Endothelial cell of umbilical vein (primary cell): ENCODE data around the gene SMAP1. TPM values are rescaled to one million over a fixed set of nuclear protein-coding genes. Genes with fewer than 3 reads are reported as not detected.

ENCODE experiments used
- BruUV-seq: library from RNA; stranded (reverse); fragments of 400-500 nt; replicated peaks from 2 replicates; lab custom pipeline; 2021; lab: Mats Ljungman, UMichigan
- CTCF ChIA-PET: fragments of 300-600, 350-600 bp; sonication (Branson Sonifier 250); formaldehyde crosslinking; loops from one replicate; lab custom pipeline; 2021; ENCODE audit warnings: antibody characterized with exemption, inconsistent platforms; lab: Charles Lee
- POLR2A ChIA-PET: fragments of 300-600, 350-600 bp; sonication (Branson Sonifier 250); formaldehyde crosslinking; loops from one replicate; lab custom pipeline; 2021; ENCODE audit warnings: antibody characterized with exemption, inconsistent platforms; lab: Charles Lee
- DNase-seq: peaks from one replicate; pipeline ENCODE4 v3.0.0-alpha.2; 2011; ENCODE audit warnings: low read depth, low spot score
- FAIRE-seq: peaks from 2 replicates; lab custom pipeline; 2011; peaks lifted over from hg19 to GRCh38; lab: Jason Lieb, UNC
- H2AFZ ChIP-seq: 2 replicates; pipeline ENCODE4 v1.6.0; 2012; ENCODE audit warnings: low read depth, low read length, control low read depth, inconsistent platforms
- H3K27ac ChIP-seq: 2 replicates; pipeline ENCODE4 v1.5.1; 2011; ENCODE audit warnings: low read depth, mild to moderate bottlenecking, control low read depth, low read length, moderate library complexity; ENCODE audit not compliant: insufficient read depth
- H3K27me3 ChIP-seq, 2 experiments: 2 replicates each; pipeline versions ENCODE4 v1.6.0 to v1.6.1; 2011; ENCODE audit warnings: low read length in 2 of 2, mixed read lengths in 1 of 2; ENCODE audit not compliant: control insufficient read depth in 2 of 2, insufficient read depth in 2 of 2
- H3K36me3 ChIP-seq, 2 experiments: 2 replicates in 1 of 2; 3 replicates in 1 of 2; pipeline ENCODE4 v1.5.1; 2011; ENCODE audit warnings: low read length in 2 of 2, mild to moderate bottlenecking in 1 of 2, moderate library complexity in 1 of 2; ENCODE audit not compliant: control insufficient read depth in 2 of 2, insufficient read depth in 2 of 2; ENCODE audit errors: extremely low read depth in 1 of 2
- H3K4me1 ChIP-seq: 3 replicates; pipeline ENCODE4 v1.5.1; 2011; ENCODE audit warnings: mild to moderate bottlenecking, low read length; ENCODE audit not compliant: control insufficient read depth, insufficient read depth; ENCODE audit errors: extremely low read depth
- H3K4me2 ChIP-seq: 2 replicates; pipeline ENCODE4 v1.6.1; 2011; ENCODE audit warnings: low read length, control low read depth, mixed read lengths; ENCODE audit not compliant: insufficient read depth
- H3K4me3 ChIP-seq, 3 experiments: fragments of 200-600 bp in 1 of 3; sonication (generic), shearing (Covaris generic) in 1 of 3; replicated peaks in 1 of 3; 2 replicates each; pipeline ENCODE4 v1.5.1; 2011 to 2016; ENCODE audit warnings: control low read depth in 3 of 3, low read length in 3 of 3, mild to moderate bottlenecking in 2 of 3, inconsistent platforms in 1 of 3, low read depth in 1 of 3, moderate library complexity in 1 of 3; ENCODE audit not compliant: insufficient read depth in 1 of 3
- H3K79me2 ChIP-seq: 2 replicates; pipeline ENCODE4 v1.6.0; 2012; ENCODE audit warnings: low read length, inconsistent platforms; ENCODE audit not compliant: control insufficient read depth, insufficient read depth
- H3K9ac ChIP-seq: replicated peaks from 2 replicates; pipeline ENCODE3; 2011; ENCODE audit warnings: low read length, control low read depth; ENCODE audit not compliant: insufficient read depth; ENCODE audit errors: extremely low read depth
- H3K9me1 ChIP-seq: replicated peaks from 3 replicates; pipeline ENCODE4 v1.6.0; 2011; ENCODE audit warnings: mild to moderate bottlenecking, low read length; ENCODE audit not compliant: control insufficient read depth, insufficient read depth; ENCODE audit errors: extremely low read depth
- H3K9me3 ChIP-seq: replicated peaks from 2 replicates; pipeline ENCODE4 v1.5.1; 2012; ENCODE audit warnings: low read length, inconsistent platforms; ENCODE audit not compliant: control insufficient read depth, insufficient read depth
- H4K20me1 ChIP-seq: replicated peaks from 2 replicates; pipeline ENCODE3; 2011; ENCODE audit warnings: mild to moderate bottlenecking, low read length; ENCODE audit not compliant: control insufficient read depth, insufficient read depth; ENCODE audit errors: extremely low read depth
- CTCF ChIP-seq, 2 donors: IDR thresholded peaks; 1 replicate in 1 of 2; 2 replicates in 1 of 2; pipeline ENCODE4 v1.5.1; 2011; ENCODE audit warnings: low read length in 2 of 2, mild to moderate bottlenecking in 2 of 2, moderate library complexity in 2 of 2, control low read depth in 1 of 2, inconsistent platforms in 1 of 2, low read depth in 1 of 2; ENCODE audit not compliant: insufficient read depth in 1 of 2; ENCODE audit errors: extremely low read depth in 1 of 2
- GATA2 ChIP-seq: IDR thresholded peaks from 2 replicates; pipeline ENCODE4 v1.7.0; 2011; ENCODE audit warnings: low read depth, mild to moderate bottlenecking, moderate library complexity, mixed read lengths, low read length; ENCODE audit not compliant: insufficient read length, insufficient read depth
- JUN ChIP-seq: IDR thresholded peaks from 2 replicates; pipeline ENCODE4 v1.6.1; 2011; ENCODE audit warnings: borderline replicate concordance, low read depth; ENCODE audit not compliant: insufficient read length, insufficient read depth
- MAX ChIP-seq: IDR thresholded peaks from 2 replicates; pipeline ENCODE4 v1.6.1; 2011; ENCODE audit not compliant: insufficient read depth, insufficient read length
- MYC ChIP-seq: IDR thresholded peaks from one replicate; pipeline ENCODE4 v1.6.1; 2011; ENCODE audit warnings: mild to moderate bottlenecking, low read depth, low read length
- POLR2A ChIP-seq: IDR thresholded peaks from 2 replicates; pipeline ENCODE4 v1.6.1; 2012; ENCODE audit warnings: low read depth, mild to moderate bottlenecking, control low read depth, low read length
- POLR2AphosphoS5 ChIP-seq: IDR thresholded peaks from 2 replicates; pipeline ENCODE4 v1.6.1; 2012; ENCODE audit warnings: low read depth, mild to moderate bottlenecking, control low read depth, low read length, moderate library complexity; ENCODE audit not compliant: insufficient read depth
- dilution Hi-C: fragments of 300-500 bp; cut with MboI; formaldehyde crosslinking; loops from one replicate; pipeline ENCODE4 v1.15.0; 2019; ENCODE audit warnings: low sequenced_read_pairs; ENCODE audit not compliant: extremely low pct_ligation_motif_present
- intact Hi-C: fragments of 100-400 bp; cut with micrococcal nuclease; formaldehyde crosslinking; loops from one replicate; pipeline ENCODE4 v1.10.0; 2022
- polyA plus RNA-seq, 4 experiments: library from polyadenylated mRNA; depleted of rRNA in 3 of 4; stranded (reverse) in 3 of 4; unstranded in 1 of 4; fragments of >200 nt; gene quantifications; 2 replicates each; pipeline versions ENCODE4 v1.2.1 to v1.2.3, GENCODE V29; 2011 to 2012; ENCODE audit warnings: missing spikeins in 1 of 4
- total RNA-seq: library from RNA; stranded (reverse); gene quantifications from 2 replicates; pipeline ENCODE4 v1.2.3, GENCODE V29; 2021

SMAP1 gene
- total and polyA plus RNA-seq, 2 donors (not counting 3 experiments of a cell fraction or from before 2014, with no cell fraction given), result 14.6 to 24.6 TPM

GRCh38 chr6:70884074-70884983 lies 216.6 kb downstream of the SMAP1 start:
- no peak overlapping the region for H3K9ac ChIP-seq
- H3K27me3 ChIP-seq, result peaks cover 2% of the 10 kb centered on the region in 2 experiments
- no peaks in the 10 kb centered on the region for H3K9me1 ChIP-seq
- CTCF ChIA-PET, result interaction anchor here (0.5 to 5.0 kb wide), 33 partner anchors 9 to 665 kb away, joined by 3 to 118 read pairs (median 5); partner anchors contain the start of genes B3GAT2 and SMAP1
- no peaks in the 10 kb centered on the region for H3K4me1 ChIP-seq
- no peaks in the 10 kb centered on the region for H4K20me1 ChIP-seq
- DNase-seq (peak; percentile 55), FAIRE-seq (peak; percentile 75)
- no peaks in the 10 kb centered on the region for H3K79me2 ChIP-seq
- TF ChIP-seq CTCF (IDR thresholded peaks at IDR 0.05; ENCODE audit: extremely low read depth in 1 of 2, insufficient read depth in 1 of 2, low read depth in 1 of 2, low read length in 2 of 2) (peak; percentile 74), MYC (no peak), MAX (no peak), JUN (no peak), POLR2A (no peak), POLR2AphosphoS5 (no peak), GATA2 (no peak)
- H2AFZ ChIP-seq, result no peak overlapping the region
- H3K27ac ChIP-seq, result no peak overlapping the region
- dilution Hi-C loops (no loop called here), intact Hi-C loops (loop anchor here (1.0 to 10.0 kb wide), 8 partner anchors 72 to 660 kb away; no protein-coding TSS in a partner anchor)
- no peaks in the 10 kb centered on the region for H3K9me3 ChIP-seq
- H3K4me2 ChIP-seq, result no peak overlapping the region
- H3K4me3 ChIP-seq, result no peak overlapping the region
- H3K36me3 ChIP-seq, result no peaks in the 10 kb centered on the region
- BruUV-seq, result no TSS peak
- POLR2A ChIA-PET, result no interaction called here
